ENCODE measurements around the gene TRIM67. TPM values are rescaled to one million over a fixed set of nuclear protein-coding genes. Genes with fewer than 3 reads are reported as not detected.

The TRIM67 gene
- polyA plus RNA-seq, 10 donors = 0.05 to 0.17 (median 0.10) TPM

Other genes with a start within 250 kb of the TRIM67 start
- gene TTC13, start 183.2 kb upstream of the TRIM67 start, polyA plus RNA-seq (ENCODE audit: insufficient read length in 10 of 10) = 10 to 100 TPM; 11.5 to 24.8 (median 18.8) TPM
- gene ARV1, start 183.0 kb upstream of the TRIM67 start, polyA plus RNA-seq (ENCODE audit: insufficient read length in 10 of 10) = 10 to 100 TPM; 12.7 to 18.0 (median 15.2) TPM
- gene FAM89A, start 121.8 kb upstream of the TRIM67 start, polyA plus RNA-seq (ENCODE audit: insufficient read length in 10 of 10) = 10 to 100 TPM in 2 of 10 donors, 1 to 10 TPM in 8; 7.0 to 12.1 (median 8.3) TPM
- 10 to 100 TPM; 47.0 to 75.0 (median 63.9) TPM for gene GNPAT, start 79.2 kb downstream of the TRIM67 start, polyA plus RNA-seq (ENCODE audit: insufficient read length in 10 of 10)
- 1 to 10 TPM; 6.1 to 8.8 (median 7.3) TPM for gene EXOC8, start 175.8 kb downstream of the TRIM67 start, polyA plus RNA-seq (ENCODE audit: insufficient read length in 10 of 10)
- gene SPRTN, start 176.2 kb downstream of the TRIM67 start, polyA plus RNA-seq (ENCODE audit: insufficient read length in 10 of 10) = 10 to 100 TPM in 1 of 10 donors, 1 to 10 TPM in 9; 6.3 to 10.3 (median 8.5) TPM

Measured in muscle of back (tissue), 10 donors.